GM18498 (cell line): ENCODE measurements around the gene HCN1.
"Not testable (repeated sequence)": the region's sequence is repeated elsewhere in the genome, so short reads cannot be mapped to it uniquely, and the experiment has no call there.

ENCODE experiments used
- ATAC-seq: cut with Tn5 transposase; IDR thresholded peaks from one replicate; pipeline ENCODE4 v1.9.1; 2021; ENCODE audit warnings: mild to moderate bottlenecking, moderate library complexity; ENCODE audit not compliant: unreplicated experiment

HCN1 gene

DNA sequence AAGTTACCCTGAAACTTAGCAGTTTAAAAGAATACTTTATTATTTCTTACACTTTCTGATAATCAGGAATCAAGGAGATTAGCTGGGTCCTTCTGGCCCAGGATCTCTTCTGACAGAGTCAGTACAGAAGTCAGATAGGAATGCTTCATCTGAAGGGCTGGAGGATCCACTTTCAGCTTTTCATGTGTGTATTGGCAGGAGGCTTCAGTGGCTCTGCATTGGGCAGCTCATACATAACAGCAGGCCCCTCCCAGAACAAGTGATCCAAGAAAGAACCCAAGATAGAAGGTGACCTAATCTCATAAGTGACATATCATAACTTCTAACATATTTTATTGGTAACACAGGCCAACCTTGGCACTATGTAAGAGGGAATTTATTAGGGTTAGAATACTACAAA, 258.4 kb downstream of the HCN1 start:
- no peak for ATAC-seq

DNA sequence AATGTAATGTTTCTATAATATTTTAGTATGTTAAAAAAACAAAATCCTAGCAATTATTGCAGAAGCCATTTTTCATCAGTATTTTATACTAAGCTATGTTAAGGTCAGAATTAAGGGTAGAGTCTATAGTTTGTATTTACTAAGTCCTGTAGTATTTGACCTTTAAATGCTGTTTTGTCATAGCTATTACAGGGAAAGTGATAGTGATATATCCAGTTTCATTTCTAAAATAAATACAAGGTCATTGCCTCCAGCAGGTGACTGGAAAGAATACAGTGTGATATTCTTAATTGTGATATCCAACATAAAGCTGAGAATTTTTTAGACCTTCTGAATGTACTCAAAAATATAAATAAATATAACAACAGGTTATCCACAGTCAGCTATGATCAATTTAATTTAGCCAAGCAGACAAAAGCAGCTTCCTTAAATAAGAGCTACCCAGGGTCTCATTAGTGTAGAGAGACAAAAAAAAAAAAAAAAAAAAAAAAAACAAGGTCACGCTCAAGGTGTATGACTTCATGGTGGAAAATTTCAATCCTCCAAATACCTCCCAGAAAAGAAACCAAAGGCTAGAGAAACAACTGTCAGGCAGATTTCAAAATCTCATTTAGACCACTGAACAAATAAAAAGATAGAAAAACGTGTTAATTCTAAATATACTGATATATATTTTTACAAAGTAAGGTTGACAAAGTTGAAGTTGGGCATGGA, 278.7 kb downstream of the HCN1 start:
- ATAC-seq = no peak

DNA sequence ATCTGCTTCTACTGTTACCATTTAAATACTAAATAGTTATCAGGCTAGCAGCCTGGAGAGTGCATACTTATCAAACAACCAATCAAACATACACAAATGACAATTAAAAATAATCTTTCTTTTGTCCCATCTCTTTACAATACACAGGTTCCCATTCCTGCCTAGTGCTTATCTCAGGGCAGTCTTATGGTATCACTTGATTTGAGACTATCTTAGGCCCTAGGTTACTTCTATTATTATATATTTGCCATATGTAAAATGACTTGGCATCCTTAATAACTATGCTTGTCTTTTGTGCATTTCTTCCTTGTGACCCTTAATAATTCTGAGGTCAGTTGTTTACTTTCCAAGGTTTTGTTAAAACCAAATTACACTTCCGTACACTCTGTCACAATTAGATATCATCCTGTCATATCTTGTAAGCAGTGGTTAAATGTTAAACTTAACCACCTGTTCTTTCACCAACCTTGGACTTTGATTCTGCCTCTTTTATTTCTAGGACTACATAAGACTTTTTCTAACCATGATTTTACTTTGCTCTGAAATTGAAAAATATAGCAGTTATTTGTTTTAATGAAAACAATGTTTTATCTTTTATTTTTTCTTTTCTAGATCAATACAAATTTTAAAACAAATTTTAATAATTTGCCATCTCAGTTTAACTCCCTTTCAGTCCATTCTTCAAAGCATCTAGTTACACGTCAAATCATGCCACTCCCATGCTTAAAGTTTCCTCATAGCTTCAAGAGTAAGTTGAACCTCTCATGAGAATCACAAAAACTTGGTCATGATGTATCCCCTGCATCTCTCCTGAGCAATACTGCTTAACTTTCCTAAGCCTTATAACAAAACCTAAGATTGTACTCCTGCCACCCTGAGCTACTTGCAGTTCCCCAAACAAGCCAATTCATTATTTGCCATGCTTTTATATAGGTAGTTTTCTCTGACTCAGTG, 281.3 kb downstream of the HCN1 start:
- ATAC-seq = no peak

DNA sequence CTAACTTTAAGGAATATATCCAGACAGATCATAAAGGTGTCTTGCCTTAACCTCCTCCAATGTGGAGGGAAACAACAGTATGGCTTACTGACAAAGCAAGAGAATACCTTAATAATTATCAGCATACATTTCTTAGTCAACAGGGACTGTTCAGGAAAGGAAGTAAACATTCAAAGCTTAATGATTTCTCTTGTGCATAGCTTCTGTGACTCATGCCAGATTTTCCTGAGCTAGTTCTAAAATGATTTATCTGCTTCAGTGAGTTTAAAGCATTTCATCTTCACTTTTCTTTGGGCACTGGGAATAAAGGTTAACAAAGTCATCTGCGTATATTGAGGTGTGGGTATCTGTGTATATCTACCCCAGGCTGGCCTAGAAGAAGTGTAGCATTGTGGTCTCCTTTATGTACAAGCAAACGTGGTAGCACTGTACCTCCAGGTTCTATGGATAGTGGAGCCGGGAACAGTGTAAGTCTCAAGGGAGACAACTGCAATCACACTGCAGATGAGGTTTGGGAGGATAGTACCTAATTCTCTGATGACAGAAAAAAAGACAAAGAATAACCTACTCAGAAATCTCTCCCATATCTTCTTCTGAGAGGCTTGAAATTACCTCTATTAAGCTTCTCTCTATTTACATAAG, 284.1 kb downstream of the HCN1 start:
- no peak for ATAC-seq

DNA sequence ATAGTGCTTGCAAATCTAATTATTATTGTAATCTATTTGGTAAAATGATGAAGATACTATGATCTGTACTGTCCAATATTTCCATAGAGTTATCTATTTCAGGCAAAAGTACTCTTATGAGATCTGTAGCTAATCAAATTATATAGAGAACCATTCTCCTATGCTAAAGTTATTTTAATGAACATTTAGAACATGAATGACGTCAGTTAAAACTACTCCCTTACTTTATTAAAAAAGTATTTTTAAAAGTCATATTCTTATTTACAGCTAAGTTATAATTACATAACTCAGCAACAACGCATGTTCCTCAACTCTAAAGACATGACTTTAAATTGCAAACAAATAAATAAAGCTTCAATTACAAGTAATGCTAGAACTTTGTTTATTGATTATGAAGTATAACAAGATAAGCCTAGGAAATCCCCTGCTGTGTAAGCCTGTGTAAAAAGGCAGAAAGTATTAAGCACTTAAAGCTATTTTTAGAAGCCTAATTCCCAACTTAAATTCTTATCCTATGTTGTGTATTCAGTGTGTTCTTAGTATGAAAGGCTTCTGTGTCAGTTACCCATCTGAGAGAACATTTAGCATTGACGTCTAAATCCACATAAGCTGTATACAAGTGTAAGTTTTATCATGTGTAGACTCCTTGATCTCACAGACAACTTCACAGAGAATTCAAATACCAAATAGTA, 285.7 kb downstream of the HCN1 start:
- no peak for ATAC-seq

DNA sequence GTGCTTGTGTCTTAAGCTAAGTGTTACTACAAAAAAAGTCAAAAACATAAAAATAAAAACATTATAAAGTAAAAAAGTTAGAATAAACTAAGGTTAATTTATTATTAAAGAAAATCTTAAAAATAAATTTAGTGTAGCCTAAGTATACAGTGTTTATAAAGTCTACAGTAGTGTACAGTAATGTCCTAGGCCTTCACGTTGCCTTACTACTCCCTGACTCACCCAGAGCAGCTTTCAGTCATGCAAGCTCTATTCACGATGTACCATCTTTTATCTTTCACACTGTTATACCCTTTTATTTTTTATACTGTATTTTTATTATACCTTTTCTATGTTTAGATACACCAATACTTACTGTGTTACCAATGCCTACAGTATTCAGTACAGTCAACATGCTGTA, 288.1 kb downstream of the HCN1 start:
- no peak for ATAC-seq

DNA sequence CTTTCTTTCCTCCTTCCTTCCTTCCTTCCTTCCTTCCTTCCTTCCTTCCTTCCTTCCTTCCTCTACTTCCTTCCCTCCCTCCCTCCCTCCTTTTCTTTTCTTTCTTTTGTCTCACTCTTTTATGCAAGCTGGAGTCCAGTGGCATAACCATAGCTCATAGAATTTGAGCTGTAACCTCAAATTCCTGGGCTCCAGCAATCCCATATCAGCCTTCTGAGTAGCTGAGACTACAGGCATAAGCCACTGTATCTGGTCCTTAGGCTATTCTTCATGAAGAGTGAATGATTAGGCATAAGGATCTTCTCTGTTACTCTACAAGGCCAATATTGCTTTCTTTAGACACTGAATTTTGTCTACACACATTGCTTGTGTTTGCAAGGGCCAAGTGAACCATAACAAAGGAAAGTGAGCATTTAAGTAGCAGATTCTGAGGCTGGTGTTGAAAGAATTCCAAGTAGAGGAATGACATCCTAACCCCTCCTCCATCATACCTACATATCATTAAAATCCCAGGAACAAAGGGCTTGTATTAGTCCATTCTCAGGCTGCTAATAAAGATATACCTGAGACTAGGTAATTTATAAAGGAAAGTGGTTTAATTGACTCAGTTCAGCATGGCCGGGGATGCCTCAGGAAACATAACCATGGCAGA, 293.2 kb downstream of the HCN1 start:
- no peak for ATAC-seq

DNA sequence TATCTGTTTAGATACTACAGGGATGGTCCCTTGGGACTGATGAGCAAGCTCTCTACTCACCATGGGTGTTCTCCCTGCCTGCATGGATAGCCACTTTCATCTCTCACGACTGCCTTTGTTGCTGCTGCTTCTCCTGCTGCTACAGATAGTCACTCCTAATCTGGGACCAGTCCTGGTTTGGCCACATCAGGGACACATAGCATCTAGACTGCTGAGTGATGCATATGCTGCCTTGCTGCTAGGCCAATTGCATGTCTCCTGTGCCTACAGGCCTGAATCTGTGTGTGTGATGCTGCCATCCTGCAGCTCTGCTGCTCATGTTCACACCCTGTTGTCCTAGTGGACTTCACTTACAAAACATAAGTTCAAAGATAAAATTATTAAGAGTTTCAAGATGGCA, 297.1 kb downstream of the HCN1 start:
- no peak for ATAC-seq

DNA sequence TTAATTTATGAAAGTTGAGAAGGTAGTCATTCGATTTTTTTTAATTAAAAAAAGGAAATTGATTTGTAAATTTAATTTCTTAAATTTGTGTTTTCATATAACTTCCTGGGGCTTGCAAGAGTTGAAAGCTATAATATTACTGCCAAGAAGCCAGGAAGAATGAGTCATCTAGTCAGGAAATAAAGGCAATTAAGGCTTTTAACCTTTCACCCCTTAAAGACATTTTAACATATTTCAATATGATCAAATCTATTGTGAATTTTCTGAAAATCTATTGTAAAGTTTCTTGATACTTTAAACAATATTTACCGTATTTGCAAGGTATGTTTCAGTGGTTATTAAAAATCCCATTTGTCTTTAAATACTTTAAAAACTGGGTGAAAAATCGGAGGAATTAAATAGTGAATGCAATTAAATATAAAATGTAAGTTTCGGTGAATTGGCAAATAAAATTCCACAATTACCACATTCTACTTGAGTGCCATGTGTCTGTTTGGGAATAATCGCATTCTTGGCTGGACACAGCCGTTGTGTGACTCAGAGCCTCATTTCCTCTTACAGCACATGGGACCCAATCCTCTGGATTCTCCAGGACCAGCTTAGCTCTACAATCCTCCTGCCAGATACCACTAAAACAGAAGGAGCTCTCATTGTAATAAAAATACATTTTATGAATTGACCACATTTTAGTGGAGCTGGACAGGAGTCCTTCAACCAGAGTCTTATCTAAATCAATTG, 310.7 kb downstream of the HCN1 start:
- ATAC-seq = no peak

DNA sequence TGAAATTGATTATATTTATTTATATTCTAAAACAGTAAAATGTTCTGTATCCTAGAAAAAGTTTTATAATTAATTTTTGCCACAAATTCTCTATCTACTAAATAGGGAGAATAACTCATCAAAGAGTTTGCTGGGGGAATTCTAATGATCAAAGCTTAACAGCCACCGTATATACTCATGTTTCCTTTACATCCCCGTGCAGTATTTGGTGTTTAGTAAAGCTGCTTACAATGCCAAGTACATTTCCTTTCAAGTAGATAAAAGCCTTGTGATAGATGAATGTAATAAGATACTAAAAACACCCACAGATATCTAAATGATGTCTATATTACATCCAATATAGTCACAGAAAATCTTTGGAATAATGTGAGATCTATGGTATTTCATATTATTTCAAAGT, 312.2 kb downstream of the HCN1 start:
- no peak for ATAC-seq

DNA sequence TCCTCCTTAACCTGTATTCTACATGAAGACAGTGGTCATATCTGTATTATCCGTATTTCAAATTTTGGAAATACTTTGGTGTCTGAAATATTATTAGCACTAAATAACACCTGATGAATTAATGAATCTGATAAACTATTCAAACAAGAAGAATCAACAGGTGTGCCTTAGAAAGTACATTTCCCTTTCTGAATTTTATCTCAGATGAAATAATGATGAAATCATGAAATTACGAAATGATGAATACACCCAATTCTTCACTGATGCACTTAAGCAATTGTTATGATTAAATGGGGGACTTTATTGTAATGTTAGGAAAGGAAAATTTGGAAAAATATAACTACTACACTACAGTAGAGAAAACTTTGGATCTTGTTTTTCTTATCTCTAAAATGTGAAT, 313.6 kb downstream of the HCN1 start:
- no peak for ATAC-seq

DNA sequence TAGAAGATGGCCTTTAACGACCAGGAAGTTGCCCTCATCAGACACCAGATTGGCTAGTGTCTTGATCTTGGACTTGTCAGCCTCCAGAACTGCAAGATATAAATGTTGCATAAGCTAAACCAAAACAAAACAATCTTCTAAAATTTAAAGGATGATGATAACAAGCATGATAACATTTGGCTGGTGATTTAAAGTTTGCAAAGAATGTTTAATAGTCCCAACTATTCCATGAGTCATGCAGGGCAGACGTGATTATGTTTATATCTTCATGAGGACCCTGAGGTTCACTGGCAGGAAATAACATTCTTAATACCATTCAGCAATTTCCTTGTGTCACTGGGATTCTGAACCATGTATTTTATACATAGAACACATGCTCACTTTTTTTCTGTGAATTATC, 319.8 kb downstream of the HCN1 start:
- ATAC-seq = no peak

DNA sequence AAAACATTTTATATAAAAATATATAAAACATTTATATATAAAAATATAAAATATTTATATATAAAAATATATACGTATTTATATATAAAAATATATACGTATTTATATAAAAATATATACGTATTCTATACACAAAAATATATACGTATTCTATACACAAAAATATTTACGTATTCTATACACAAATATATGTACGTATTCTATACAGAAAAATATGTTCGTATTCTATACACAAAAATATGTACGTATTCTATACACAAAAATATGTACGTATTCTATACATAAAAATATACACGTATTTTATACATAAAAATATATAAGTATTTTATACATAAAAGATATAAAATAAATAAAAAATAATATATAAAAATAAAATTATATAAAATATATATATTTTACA, 323.6 kb downstream of the HCN1 start:
- ATAC-seq = no peak

DNA sequence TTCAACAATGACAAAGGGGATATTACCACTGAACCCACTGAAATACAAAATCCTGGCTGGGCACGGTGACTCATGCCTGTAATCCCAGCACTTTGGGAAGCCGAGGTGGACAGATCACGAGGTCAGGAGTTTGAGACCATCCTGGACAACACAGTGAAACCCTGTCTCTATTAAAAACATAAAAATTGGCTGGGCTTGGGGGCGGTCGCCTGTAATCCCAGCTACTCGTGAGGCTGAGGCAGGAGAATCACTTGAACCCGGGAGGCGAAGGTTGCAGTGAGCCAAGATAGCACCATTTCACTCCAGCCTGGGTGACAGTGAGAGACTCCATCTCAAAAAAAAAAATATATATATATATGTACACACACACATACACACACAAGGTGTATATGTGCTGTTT, 324.8 kb downstream of the HCN1 start:
- ATAC-seq = not testable (repeated sequence)

DNA sequence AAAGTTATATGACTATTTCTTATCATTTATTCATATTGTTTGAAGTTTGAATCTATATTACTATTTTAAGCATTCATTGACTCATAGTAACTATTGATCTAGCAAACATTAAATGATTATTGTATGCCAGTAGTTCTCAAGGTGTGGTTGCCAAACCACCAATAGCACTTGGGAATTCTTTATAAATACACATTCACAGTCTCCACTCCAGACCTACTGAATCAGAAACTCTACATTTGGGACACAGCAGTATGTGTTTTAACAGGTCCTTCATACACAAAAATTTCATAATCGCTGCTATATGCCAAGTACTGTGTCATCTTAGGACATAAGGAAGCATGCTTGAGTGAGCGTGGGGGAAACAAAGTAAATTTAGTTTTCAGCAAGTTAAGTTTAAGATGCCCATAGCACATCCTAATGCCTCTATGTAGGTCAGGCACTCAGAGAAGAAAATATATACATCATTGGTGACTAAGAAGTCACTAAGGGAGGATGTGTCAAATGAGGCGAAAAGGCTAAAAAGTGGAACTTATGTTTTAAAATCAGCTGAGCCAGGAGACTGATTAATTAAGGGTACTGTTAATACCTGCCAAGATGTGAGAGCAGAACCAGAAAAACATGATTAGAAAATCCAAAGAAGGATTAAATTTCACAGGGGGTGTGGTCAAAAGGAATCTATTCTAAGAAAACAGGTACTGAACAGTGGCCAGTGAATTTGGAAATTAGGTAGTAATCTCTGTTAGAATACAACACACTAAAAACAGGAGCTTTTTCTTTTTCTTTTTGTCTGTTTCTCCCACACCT, 340.8 kb downstream of the HCN1 start:
- ATAC-seq = no peak

DNA sequence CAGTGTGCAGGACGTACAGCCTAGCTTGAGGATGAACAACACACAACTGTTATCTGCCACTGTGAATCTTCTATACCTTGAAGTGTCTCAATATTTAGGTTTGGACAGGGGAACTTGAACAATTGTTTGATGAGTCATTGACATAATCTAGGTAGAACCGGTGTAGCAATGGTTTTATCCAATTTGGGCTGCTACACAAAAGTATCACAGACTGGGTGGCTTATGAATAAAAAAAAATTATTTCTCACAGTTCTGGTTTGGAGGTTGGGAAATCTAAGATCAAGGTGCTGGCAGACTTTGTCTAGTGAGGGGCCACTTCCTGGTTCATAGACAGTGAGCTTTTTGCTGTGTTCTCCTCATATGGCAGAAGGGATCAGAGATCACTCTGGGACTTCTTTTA, 359.7 kb downstream of the HCN1 start:
- ATAC-seq = no peak

DNA sequence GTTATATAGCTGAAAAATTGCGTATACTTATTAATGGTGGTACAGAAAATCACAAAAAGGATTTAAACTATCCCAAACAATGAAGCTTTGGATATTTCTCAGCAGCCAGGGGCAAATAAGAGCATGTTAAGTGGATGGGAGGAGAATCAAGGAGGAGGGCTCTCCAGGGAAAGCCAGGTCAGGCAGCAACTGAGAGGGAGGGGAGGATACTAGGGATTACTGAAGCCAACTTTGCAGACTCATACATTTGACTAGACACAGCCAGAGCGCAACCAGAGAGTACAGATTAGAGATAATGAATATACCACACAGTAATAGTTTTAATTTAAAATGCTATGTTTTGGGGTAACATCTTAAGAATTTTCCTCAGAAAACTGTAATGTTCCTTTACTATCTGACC, 360.2 kb downstream of the HCN1 start:
- ATAC-seq = no peak

DNA sequence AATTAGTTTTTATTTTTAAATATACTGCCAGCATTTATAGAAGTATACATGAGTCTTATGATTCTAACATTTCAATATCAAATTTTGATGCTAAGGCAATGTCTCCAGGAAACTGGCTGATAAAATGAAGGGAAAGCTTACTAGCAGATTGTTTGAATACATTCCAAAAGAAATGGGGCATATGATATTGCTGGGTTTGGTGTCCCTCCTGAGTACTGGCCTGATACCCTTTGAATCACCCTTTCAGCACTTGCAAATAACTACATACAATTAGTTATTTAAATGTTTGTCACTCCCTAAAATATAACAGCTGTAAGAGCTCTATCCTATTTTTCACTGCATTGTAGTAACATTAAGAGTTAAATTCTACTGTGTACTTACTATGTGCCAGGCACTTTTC, 360.8 kb downstream of the HCN1 start:
- no peak for ATAC-seq

DNA sequence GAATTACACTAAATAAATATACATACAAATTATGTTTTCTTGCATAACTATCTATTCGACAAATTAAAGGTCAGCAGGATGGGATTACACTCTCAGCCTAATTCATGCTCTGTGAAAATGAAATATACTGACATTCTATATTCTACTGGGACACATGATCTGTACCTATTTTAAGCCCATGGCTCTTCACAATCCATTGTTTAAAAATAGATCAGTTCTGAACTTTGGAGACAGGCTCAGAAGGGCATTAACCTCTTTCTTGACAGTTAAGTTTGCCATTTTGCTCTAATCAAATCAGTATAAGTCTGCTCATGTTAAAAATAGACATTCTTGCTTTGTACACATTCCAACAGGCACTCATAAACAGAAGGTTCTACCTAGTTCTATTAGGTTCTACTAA, 361.2 kb downstream of the HCN1 start:
- no peak for ATAC-seq
